GM23338 (cell line): ENCODE measurements around the gene ELFN1. TPM values are rescaled to one million over a fixed set of nuclear protein-coding genes. Genes with fewer than 3 reads are reported as not detected.

Experiments used
- ATAC-seq: fragments of 200-7000 bp; cut with Tn5 transposase; 3 replicates; pipeline ENCODE4 v1.9.1; 2020
- DNase-seq: peaks from one replicate; pipeline ENCODE4 v3.0.0-alpha.2; 2015; ENCODE audit warnings: low spot score
- H2AFZ ChIP-seq: fragments of 200-600 bp; sonication (generic); 2 replicates; pipeline ENCODE4 v1.8.0; 2016; ENCODE audit warnings: antibody characterized with exemption, mild to moderate bottlenecking, moderate library complexity
- H3F3A ChIP-seq: fragments of 200-600 bp; sonication (generic); replicated peaks from 2 replicates; pipeline ENCODE4 v1.8.0; 2017; ENCODE audit warnings: antibody characterized with exemption, mixed run types, low read depth
- H3K27ac ChIP-seq: fragments of 200-600 bp; sonication (generic); 2 replicates; pipeline ENCODE4 v1.6.1; 2016; ENCODE audit warnings: low read depth
- H3K27me3 ChIP-seq: fragments of 200-600 bp; sonication (generic); 2 replicates; pipeline ENCODE4 v1.8.0; 2016; ENCODE audit warnings: mild to moderate bottlenecking, mixed run types, moderate library complexity; ENCODE audit not compliant: insufficient read depth
- H3K36me3 ChIP-seq: fragments of 200-600 bp; sonication (generic); 2 replicates; pipeline ENCODE4 v1.8.0; 2016; ENCODE audit warnings: mild to moderate bottlenecking; ENCODE audit not compliant: insufficient read depth
- H3K4me1 ChIP-seq: fragments of 200-600 bp; sonication (generic); 2 replicates; pipeline ENCODE4 v1.8.0; 2016; ENCODE audit warnings: mild to moderate bottlenecking, moderate library complexity; ENCODE audit not compliant: insufficient read depth
- H3K4me2 ChIP-seq: fragments of 200-600 bp; sonication (generic); 2 replicates; pipeline ENCODE4 v1.7.1; 2017; ENCODE audit warnings: mixed run types
- H3K4me3 ChIP-seq: fragments of 200-600 bp; sonication (generic); 2 replicates; pipeline ENCODE4 v1.6.1; 2016; ENCODE audit warnings: mixed run types
- H3K79me2 ChIP-seq: fragments of 200-600 bp; sonication (generic); replicated peaks from 2 replicates; pipeline ENCODE4 v1.8.0; 2017; ENCODE audit warnings: mild to moderate bottlenecking; ENCODE audit not compliant: insufficient read depth
- H3K9me2 ChIP-seq: fragments of 200-600 bp; sonication (generic); 2 replicates; pipeline ENCODE4 v1.8.0; 2017; ENCODE audit not compliant: insufficient read depth
- H4K20me1 ChIP-seq: fragments of 200-600 bp; sonication (generic); replicated peaks from 2 replicates; pipeline ENCODE4 v1.8.0; 2017; ENCODE audit warnings: mild to moderate bottlenecking; ENCODE audit not compliant: insufficient read depth
- H3K27ac Mint-ChIP-seq: 2 replicates; pipeline ENCODE4 v1.8.0; 2020; ENCODE audit warnings: inconsistent platforms, mild to moderate bottlenecking, moderate library complexity, mixed read lengths
- H3K27me3 Mint-ChIP-seq: 3 replicates; pipeline ENCODE4 v1.8.0; 2022; ENCODE audit warnings: low read depth, mild to moderate bottlenecking, moderate library complexity, mixed read lengths, inconsistent platforms; ENCODE audit not compliant: insufficient read depth, poor library complexity
- H3K36me3 Mint-ChIP-seq: 3 replicates; pipeline ENCODE4 v1.8.0; 2021; ENCODE audit warnings: low read depth, mild to moderate bottlenecking, inconsistent platforms, moderate library complexity, mixed read lengths
- H3K4me1 Mint-ChIP-seq: 3 replicates; pipeline ENCODE4 v1.8.0; 2020; ENCODE audit warnings: mild to moderate bottlenecking, inconsistent platforms, mixed read lengths
- H3K4me3 Mint-ChIP-seq: 3 replicates; pipeline ENCODE4 v1.8.0; 2021; ENCODE audit warnings: moderate library complexity, mild to moderate bottlenecking, inconsistent platforms, mixed read lengths
- H3K9me3 Mint-ChIP-seq: 3 replicates; pipeline ENCODE4 v1.8.0; 2020; ENCODE audit warnings: moderate library complexity, mild to moderate bottlenecking, inconsistent platforms, mixed read lengths
- CREB1 ChIP-seq: fragments of 250-450 bp; sonication (Bioruptor Pico); IDR thresholded peaks from 2 replicates; pipeline ENCODE4 v1.5.0; 2020; ENCODE audit warnings: low read depth, mild to moderate bottlenecking, moderate library complexity
- CTCF ChIP-seq, 2 experiments: fragments of 200-600 bp in 1 of 2; sonication (generic) in 1 of 2; conservative IDR thresholded peaks; 2 replicates each; pipeline versions ENCODE4 v1.5.1 to v1.6.1; 2016 to 2017; ENCODE audit warnings: antibody characterized with exemption in 2 of 2, low read depth in 2 of 2, mild to moderate bottlenecking in 2 of 2, moderate library complexity in 1 of 2
- ETS1 ChIP-seq: IDR thresholded peaks from 2 replicates; pipeline ENCODE4 v1.6.1; 2016; ENCODE audit warnings: antibody characterized with exemption
- EZH2 ChIP-seq: fragments of 200-600 bp; sonication (generic); IDR thresholded peaks from one replicate; pipeline ENCODE4 v1.8.0; 2017; ENCODE audit warnings: antibody characterized with exemption, mild to moderate bottlenecking, low read depth; ENCODE audit not compliant: unreplicated experiment
- EZH2phosphoT487 ChIP-seq: fragments of 200-600 bp; sonication (generic); IDR thresholded peaks from one replicate; pipeline ENCODE4 v1.8.1; 2018; ENCODE audit warnings: antibody characterized with exemption; ENCODE audit not compliant: unreplicated experiment
- JUNB ChIP-seq: IDR thresholded peaks from one replicate; pipeline ENCODE4 v1.6.1; 2016; ENCODE audit warnings: antibody characterized with exemption; ENCODE audit not compliant: unreplicated experiment
- NANOG ChIP-seq: IDR thresholded peaks from 2 replicates; pipeline ENCODE4 v1.6.1; 2016; ENCODE audit warnings: antibody characterized with exemption, borderline replicate concordance
- POLR2AphosphoS5 ChIP-seq: IDR thresholded peaks from 2 replicates; pipeline ENCODE4 v1.6.1; 2016; ENCODE audit warnings: antibody characterized with exemption, low read depth
- REST ChIP-seq: IDR thresholded peaks from one replicate; pipeline ENCODE4 v1.6.1; 2018; ENCODE audit warnings: antibody characterized with exemption; ENCODE audit not compliant: unreplicated experiment
- STAT1 ChIP-seq: IDR thresholded peaks from one replicate; pipeline ENCODE4 v1.6.1; 2016; ENCODE audit warnings: antibody characterized with exemption; ENCODE audit not compliant: unreplicated experiment
- ZNF114 ChIP-seq: fragments of 250-450 bp; sonication (Bioruptor Pico); IDR thresholded peaks from 2 replicates; pipeline ENCODE4 v1.5.0; 2020; ENCODE audit warnings: mild to moderate bottlenecking, moderate library complexity
- ZNF331 ChIP-seq: fragments of 250-450 bp; sonication (Bioruptor Pico); IDR thresholded peaks from 2 replicates; pipeline ENCODE4 v1.5.0; 2020; ENCODE audit warnings: low read depth, mild to moderate bottlenecking, moderate library complexity
- ZNF462 ChIP-seq: fragments of 250-450 bp; sonication (Bioruptor Pico); IDR thresholded peaks from 2 replicates; pipeline ENCODE4 v1.5.0; 2020; ENCODE audit warnings: mild to moderate bottlenecking, moderate library complexity
- polyA plus RNA-seq: library from polyadenylated mRNA; unstranded; fragments of >200 nt; fragmentation: Nextera tagmentation; extraction: Ambion mirVana; gene quantifications from 2 replicates; pipeline ENCODE4 v1.2.1, GENCODE V29; 2016
- total RNA-seq: library from RNA; depleted of rRNA; stranded (reverse); fragments of >200 nt; shearing (Covaris generic); gene quantifications from 2 replicates; pipeline ENCODE4 v1.2.3, GENCODE V29; 2014

Gene ELFN1
- total and polyA plus RNA-seq, 2 experiments from 2014 or later, result 0.08 to 3.5 TPM

- no peak overlapping the region for H3K27ac ChIP-seq
- H2AFZ ChIP-seq, result no peak overlapping the region
- peaks cover 5% of the 10 kb centered on the region; the same call in 1 of the 3 replicates for H3K36me3 Mint-ChIP-seq
- H3F3A ChIP-seq, result no peaks in the 10 kb centered on the region
- no peak overlapping the region for H3K4me2 ChIP-seq
- no peaks in the 10 kb centered on the region for H3K4me1 Mint-ChIP-seq
- TF ChIP-seq POLR2AphosphoS5 (no peak), ZNF462 (CRISPR knock-in tag) (no peak), NANOG (no peak), EZH2phosphoT487 (no peak), ETS1 (no peak), CREB1 (CRISPR knock-in tag) (no peak), ZNF114 (CRISPR knock-in tag) (no peak), EZH2 (no peak), ZNF331 (CRISPR knock-in tag) (no peak), REST (no peak), JUNB (no peak), STAT1 (no peak), CTCF (conservative IDR thresholded peaks at IDR 0.05; ENCODE audit: low read depth in 2 of 2) (no peak)
- no peaks in the 10 kb centered on the region for H4K20me1 ChIP-seq
- H3K79me2 ChIP-seq, result no peaks in the 10 kb centered on the region
- ATAC-seq (no peak), DNase-seq (no peak)
- H3K36me3 ChIP-seq, result no peaks in the 10 kb centered on the region
- no peak overlapping the region for H3K27ac Mint-ChIP-seq
- H3K4me3 ChIP-seq, result no peak overlapping the region
- peaks cover 7% of the 10 kb centered on the region for H3K27me3 Mint-ChIP-seq
- H3K27me3 ChIP-seq, result no peaks in the 10 kb centered on the region
- no peaks in the 10 kb centered on the region for H3K9me2 ChIP-seq
- H3K9me3 Mint-ChIP-seq, result peaks cover 12% of the 10 kb centered on the region
- H3K4me3 Mint-ChIP-seq, result no peak overlapping the region
- no peaks in the 10 kb centered on the region for H3K4me1 ChIP-seq
These were observed 64.0 kb downstream of the ELFN1 start for GRCh38 chr7:1733908-1734730.
